WTC11 (cell line): ENCODE results near the gene ENO2.

Source experiments
- GRHL2 ChIP-seq: fragments of 250-450 bp; sonication (Bioruptor Pico); IDR thresholded peaks from 2 replicates; pipeline ENCODE4 v1.8.0; 2022; ENCODE audit warnings: mild to moderate bottlenecking, moderate library complexity; ENCODE audit not compliant: insufficient replicate concordance, severe bottlenecking
- NR2C2 ChIP-seq: sonication (generic); formaldehyde crosslinking; IDR thresholded peaks from 2 replicates; pipeline ENCODE4 v1.8.0; 2022; ENCODE audit warnings: mild to moderate bottlenecking, missing genetic modification reagents
- RELA ChIP-seq: sonication (generic); formaldehyde crosslinking; IDR thresholded peaks from 2 replicates; pipeline ENCODE4 v1.8.1; 2022; ENCODE audit warnings: missing genetic modification reagents, mild to moderate bottlenecking, borderline replicate concordance
- SOX15 ChIP-seq: fragments of 250-450 bp; sonication (Bioruptor Pico); IDR thresholded peaks from 2 replicates; pipeline ENCODE4 v1.9.0; 2021; ENCODE audit warnings: mild to moderate bottlenecking
- USF2 ChIP-seq: sonication (generic); formaldehyde crosslinking; IDR thresholded peaks from 2 replicates; pipeline ENCODE4 v1.8.1; 2023; ENCODE audit warnings: mild to moderate bottlenecking, missing genetic modification reagents, moderate library complexity
- ZNF232 ChIP-seq: sonication (generic); formaldehyde crosslinking; IDR thresholded peaks from 2 replicates; pipeline ENCODE4 v1.8.0; 2022; ENCODE audit warnings: mild to moderate bottlenecking, missing genetic modification reagents
- ZNF317 ChIP-seq: sonication (generic); formaldehyde crosslinking; IDR thresholded peaks from 2 replicates; pipeline ENCODE4 v1.8.1; 2023; ENCODE audit warnings: low read depth, mild to moderate bottlenecking, moderate library complexity, missing genetic modification reagents, borderline replicate concordance
- ZNF396 ChIP-seq: fragments of 250-450 bp; sonication (Bioruptor Pico); IDR thresholded peaks from 2 replicates; pipeline ENCODE4 v1.8.0; 2021; ENCODE audit warnings: mild to moderate bottlenecking, moderate library complexity, borderline replicate concordance
- TF ChIP-seq, protein P1 (sequence below): fragments of 200-600 bp; IDR thresholded peaks from 2 replicates; pipeline ENCODE4 v1.8.0; 2022; ENCODE audit warnings: antibody characterized with exemption
- TF ChIP-seq, protein P2 (sequence below): sonication (generic); formaldehyde crosslinking; IDR thresholded peaks from 2 replicates; pipeline ENCODE4 v1.8.1; 2022; ENCODE audit warnings: low read depth, missing genetic modification reagents, borderline replicate concordance
- TF ChIP-seq, protein P3 (sequence below): sonication (generic); formaldehyde crosslinking; IDR thresholded peaks from 2 replicates; pipeline ENCODE4 v1.8.1; 2022; ENCODE audit warnings: mild to moderate bottlenecking, moderate library complexity, missing genetic modification reagents
- TF ChIP-seq, protein P4 (sequence below): fragments of 250-450 bp; sonication (Bioruptor Pico); IDR thresholded peaks from 2 replicates; pipeline ENCODE4 v1.9.0; 2021; ENCODE audit warnings: moderate library complexity, mild to moderate bottlenecking, inconsistent platforms, borderline replicate concordance
- TF ChIP-seq, protein P5 (sequence below): sonication (generic); formaldehyde crosslinking; IDR thresholded peaks from 2 replicates; pipeline ENCODE4 v1.8.0; 2023; ENCODE audit warnings: mild to moderate bottlenecking, missing genetic modification reagents

DNA sequence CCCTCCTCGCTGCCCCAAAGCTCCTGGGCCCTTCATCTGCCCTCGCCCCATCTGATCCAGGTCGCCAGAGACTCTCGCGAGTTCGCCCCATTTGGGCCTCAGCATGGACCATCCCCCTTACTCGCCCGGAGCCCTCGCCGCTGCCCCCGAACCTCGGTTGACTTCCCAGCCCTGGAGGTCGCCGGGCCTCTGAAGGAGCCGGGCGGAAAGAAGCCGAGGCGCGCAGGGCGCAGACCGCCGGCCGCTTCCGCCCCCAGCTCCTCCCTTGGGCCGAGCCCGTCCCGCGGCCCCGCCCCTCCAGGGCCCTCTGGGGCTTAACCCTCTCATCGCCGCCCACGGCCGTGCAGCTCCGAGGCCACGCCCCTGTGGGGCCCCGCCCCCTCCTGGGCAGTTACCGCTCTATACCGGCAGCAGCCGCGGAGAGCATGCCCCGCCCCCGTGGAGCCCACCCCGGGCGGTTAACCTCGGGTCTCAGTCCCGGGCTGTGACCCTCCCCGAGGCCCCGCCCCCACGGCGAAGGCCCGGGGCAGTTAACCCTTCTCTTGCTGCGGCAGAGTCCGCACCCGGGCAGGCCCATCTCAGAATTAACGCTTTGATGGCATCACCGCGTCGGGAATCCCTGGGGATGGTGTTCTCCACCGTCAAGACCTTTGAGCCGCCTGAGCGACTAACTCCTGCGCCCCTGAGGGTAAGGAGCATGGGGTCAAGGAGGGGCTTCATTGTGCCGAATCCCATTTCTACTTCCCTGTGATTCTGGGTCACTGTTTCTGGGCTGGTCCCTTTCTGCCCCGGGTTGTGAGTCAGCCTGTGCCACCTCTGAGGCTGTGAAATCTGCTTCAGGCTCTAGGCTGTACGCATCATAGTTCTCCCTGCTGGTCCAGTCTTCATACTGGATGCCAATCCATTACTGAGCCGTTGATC is 41.0 kb upstream of the ENO2 start, which contains the start of gene SPSB2:
- peak; percentile 39; the same call in 1 of the 2 replicates for TF ChIP-seq USF2 (CRISPR knock-in tag)
- TF ChIP-seq, protein P1, sequence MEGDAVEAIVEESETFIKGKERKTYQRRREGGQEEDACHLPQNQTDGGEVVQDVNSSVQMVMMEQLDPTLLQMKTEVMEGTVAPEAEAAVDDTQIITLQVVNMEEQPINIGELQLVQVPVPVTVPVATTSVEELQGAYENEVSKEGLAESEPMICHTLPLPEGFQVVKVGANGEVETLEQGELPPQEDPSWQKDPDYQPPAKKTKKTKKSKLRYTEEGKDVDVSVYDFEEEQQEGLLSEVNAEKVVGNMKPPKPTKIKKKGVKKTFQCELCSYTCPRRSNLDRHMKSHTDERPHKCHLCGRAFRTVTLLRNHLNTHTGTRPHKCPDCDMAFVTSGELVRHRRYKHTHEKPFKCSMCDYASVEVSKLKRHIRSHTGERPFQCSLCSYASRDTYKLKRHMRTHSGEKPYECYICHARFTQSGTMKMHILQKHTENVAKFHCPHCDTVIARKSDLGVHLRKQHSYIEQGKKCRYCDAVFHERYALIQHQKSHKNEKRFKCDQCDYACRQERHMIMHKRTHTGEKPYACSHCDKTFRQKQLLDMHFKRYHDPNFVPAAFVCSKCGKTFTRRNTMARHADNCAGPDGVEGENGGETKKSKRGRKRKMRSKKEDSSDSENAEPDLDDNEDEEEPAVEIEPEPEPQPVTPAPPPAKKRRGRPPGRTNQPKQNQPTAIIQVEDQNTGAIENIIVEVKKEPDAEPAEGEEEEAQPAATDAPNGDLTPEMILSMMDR = no peak
- no peak for TF ChIP-seq ZNF317
- TF ChIP-seq, protein P2, sequence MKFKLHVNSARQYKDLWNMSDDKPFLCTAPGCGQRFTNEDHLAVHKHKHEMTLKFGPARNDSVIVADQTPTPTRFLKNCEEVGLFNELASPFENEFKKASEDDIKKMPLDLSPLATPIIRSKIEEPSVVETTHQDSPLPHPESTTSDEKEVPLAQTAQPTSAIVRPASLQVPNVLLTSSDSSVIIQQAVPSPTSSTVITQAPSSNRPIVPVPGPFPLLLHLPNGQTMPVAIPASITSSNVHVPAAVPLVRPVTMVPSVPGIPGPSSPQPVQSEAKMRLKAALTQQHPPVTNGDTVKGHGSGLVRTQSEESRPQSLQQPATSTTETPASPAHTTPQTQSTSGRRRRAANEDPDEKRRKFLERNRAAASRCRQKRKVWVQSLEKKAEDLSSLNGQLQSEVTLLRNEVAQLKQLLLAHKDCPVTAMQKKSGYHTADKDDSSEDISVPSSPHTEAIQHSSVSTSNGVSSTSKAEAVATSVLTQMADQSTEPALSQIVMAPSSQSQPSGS (CRISPR knock-in tag) = no peak
- TF ChIP-seq ZNF232 (CRISPR knock-in tag) = peak; percentile 15; the same call in 1 of the 2 replicates
- no peak for TF ChIP-seq GRHL2
- TF ChIP-seq, protein P3, sequence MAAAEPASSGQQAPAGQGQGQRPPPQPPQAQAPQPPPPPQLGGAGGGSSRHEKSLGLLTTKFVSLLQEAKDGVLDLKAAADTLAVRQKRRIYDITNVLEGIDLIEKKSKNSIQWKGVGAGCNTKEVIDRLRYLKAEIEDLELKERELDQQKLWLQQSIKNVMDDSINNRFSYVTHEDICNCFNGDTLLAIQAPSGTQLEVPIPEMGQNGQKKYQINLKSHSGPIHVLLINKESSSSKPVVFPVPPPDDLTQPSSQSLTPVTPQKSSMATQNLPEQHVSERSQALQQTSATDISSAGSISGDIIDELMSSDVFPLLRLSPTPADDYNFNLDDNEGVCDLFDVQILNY (CRISPR knock-in tag) = peak; percentile 84; the same call in 1 of the 2 replicates
- TF ChIP-seq NR2C2 = no peak
- no peak for TF ChIP-seq SOX15 (CRISPR knock-in tag)
- TF ChIP-seq ZNF396 = no peak
- TF ChIP-seq, protein P4, sequence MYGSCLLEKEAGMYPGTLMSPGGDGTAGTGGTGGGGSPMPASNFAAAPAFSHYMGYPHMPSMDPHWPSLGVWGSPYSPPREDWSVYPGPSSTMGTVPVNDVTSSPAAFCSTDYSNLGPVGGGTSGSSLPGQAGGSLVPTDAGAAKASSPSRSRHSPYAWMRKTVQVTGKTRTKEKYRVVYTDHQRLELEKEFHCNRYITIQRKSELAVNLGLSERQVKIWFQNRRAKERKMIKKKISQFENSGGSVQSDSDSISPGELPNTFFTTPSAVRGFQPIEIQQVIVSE (CRISPR knock-in tag) = no peak
- no peak for TF ChIP-seq RELA (CRISPR knock-in tag)
- TF ChIP-seq, protein P5, sequence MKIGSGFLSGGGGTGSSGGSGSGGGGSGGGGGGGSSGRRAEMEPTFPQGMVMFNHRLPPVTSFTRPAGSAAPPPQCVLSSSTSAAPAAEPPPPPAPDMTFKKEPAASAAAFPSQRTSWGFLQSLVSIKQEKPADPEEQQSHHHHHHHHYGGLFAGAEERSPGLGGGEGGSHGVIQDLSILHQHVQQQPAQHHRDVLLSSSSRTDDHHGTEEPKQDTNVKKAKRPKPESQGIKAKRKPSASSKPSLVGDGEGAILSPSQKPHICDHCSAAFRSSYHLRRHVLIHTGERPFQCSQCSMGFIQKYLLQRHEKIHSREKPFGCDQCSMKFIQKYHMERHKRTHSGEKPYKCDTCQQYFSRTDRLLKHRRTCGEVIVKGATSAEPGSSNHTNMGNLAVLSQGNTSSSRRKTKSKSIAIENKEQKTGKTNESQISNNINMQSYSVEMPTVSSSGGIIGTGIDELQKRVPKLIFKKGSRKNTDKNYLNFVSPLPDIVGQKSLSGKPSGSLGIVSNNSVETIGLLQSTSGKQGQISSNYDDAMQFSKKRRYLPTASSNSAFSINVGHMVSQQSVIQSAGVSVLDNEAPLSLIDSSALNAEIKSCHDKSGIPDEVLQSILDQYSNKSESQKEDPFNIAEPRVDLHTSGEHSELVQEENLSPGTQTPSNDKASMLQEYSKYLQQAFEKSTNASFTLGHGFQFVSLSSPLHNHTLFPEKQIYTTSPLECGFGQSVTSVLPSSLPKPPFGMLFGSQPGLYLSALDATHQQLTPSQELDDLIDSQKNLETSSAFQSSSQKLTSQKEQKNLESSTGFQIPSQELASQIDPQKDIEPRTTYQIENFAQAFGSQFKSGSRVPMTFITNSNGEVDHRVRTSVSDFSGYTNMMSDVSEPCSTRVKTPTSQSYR (CRISPR knock-in tag) = no peak
